H1 (cell line): Measurements from ENCODE around the gene RARRES1. TPM values are rescaled to one million over a fixed set of nuclear protein-coding genes. Genes with fewer than 3 reads are reported as not detected.

Experiments
- CTCF ChIA-PET: fragments of 300-600 bp; sonication (Branson Sonifier 250); formaldehyde crosslinking; loops from one replicate; lab custom pipeline; 2021; ENCODE audit not compliant: partially characterized antibody; lab: Charles Lee
- POLR2A ChIA-PET: fragments of 300-600 bp; sonication (Branson Sonifier 250); formaldehyde crosslinking; loops from one replicate; lab custom pipeline; 2021; ENCODE audit warnings: inconsistent platforms; ENCODE audit not compliant: partially characterized antibody; lab: Charles Lee
- DNase-seq, 2 experiments: peaks; one replicate each; pipeline versions ENCODE4 v3.0.0 to v3.0.0-alpha.2; 2010 to 2022; ENCODE audit warnings: low spot score in 2 of 2, low read depth in 1 of 2, mixed read lengths in 1 of 2
- FAIRE-seq: peaks from 2 replicates; lab custom pipeline; 2011; peaks lifted over from hg19 to GRCh38; lab: Jason Lieb, UNC
- H2AFZ ChIP-seq: 2 replicates; pipeline ENCODE4 v1.8.1; 2012; ENCODE audit warnings: low read length, inconsistent platforms
- H2AK5ac ChIP-seq: 2 replicates; pipeline ENCODE4 v1.6.1; 2013; ENCODE audit warnings: low read depth, low read length
- H2BK120ac ChIP-seq: replicated peaks from 2 replicates; pipeline ENCODE3; 2013; ENCODE audit warnings: low read depth, low read length, inconsistent platforms
- H2BK12ac ChIP-seq: 2 replicates; pipeline ENCODE4 v1.6.1; 2013; ENCODE audit warnings: low read depth, low read length
- H2BK15ac ChIP-seq: 2 replicates; pipeline ENCODE4 v1.6.1; 2013; ENCODE audit warnings: low read length
- H2BK20ac ChIP-seq: 2 replicates; pipeline ENCODE4 v1.6.1; 2013; ENCODE audit warnings: low read length
- H2BK5ac ChIP-seq: 2 replicates; pipeline ENCODE4 v1.6.1; 2013; ENCODE audit warnings: low read depth, low read length
- H3K14ac ChIP-seq: 2 replicates; pipeline ENCODE4 v1.6.1; 2013; ENCODE audit warnings: inconsistent platforms; ENCODE audit not compliant: insufficient read length
- H3K18ac ChIP-seq: 2 replicates; pipeline ENCODE4 v1.6.1; 2013; ENCODE audit warnings: low read length; ENCODE audit errors: extremely low read depth
- H3K23ac ChIP-seq: 2 replicates; pipeline ENCODE4 v1.6.1; 2013; ENCODE audit warnings: inconsistent platforms; ENCODE audit not compliant: insufficient read length
- H3K23me2 ChIP-seq: 2 replicates; pipeline ENCODE4 v1.6.1; 2013; ENCODE audit warnings: low read depth, low read length
- H3K27ac ChIP-seq: 2 replicates; pipeline ENCODE4 v1.6.1; 2011; ENCODE audit warnings: low read depth, low read length, inconsistent platforms
- H3K27me3 ChIP-seq, 4 experiments: replicated peaks in 1 of 4; 1 replicate in 1 of 4; 2 replicates in 3 of 4; pipeline versions ENCODE4 v1.6.1 to v1.8.1; 2011 to 2013; ENCODE audit warnings: low read length in 3 of 4, mild to moderate bottlenecking in 3 of 4, inconsistent platforms in 2 of 4, mixed read lengths in 2 of 4, moderate library complexity in 1 of 4; ENCODE audit not compliant: control insufficient read depth in 3 of 4, insufficient read depth in 3 of 4; ENCODE audit errors: extremely low read depth in 1 of 4
- H3K36me3 ChIP-seq, 4 experiments: 2 replicates each; pipeline versions ENCODE4 v1.6.1 to v1.8.1; 2011 to 2013; ENCODE audit warnings: mild to moderate bottlenecking in 4 of 4, low read length in 3 of 4, moderate library complexity in 2 of 4, control low read depth in 1 of 4, inconsistent platforms in 1 of 4; ENCODE audit not compliant: insufficient read depth in 4 of 4, control insufficient read depth in 2 of 4
- H3K4ac ChIP-seq: replicated peaks from 2 replicates; pipeline ENCODE3; 2013; ENCODE audit warnings: low read length, low read depth, mixed read lengths, inconsistent platforms; ENCODE audit not compliant: insufficient read length
- H3K4me1 ChIP-seq, 4 experiments: replicated peaks in 1 of 4; 1 replicate in 1 of 4; 2 replicates in 3 of 4; pipeline versions ENCODE4 v1.6.1 to v1.8.1; 2011 to 2013; ENCODE audit warnings: low read length in 3 of 4, inconsistent platforms in 2 of 4, mixed read lengths in 1 of 4; ENCODE audit not compliant: insufficient read depth in 4 of 4, control insufficient read depth in 3 of 4
- H3K4me2 ChIP-seq, 2 experiments: 2 replicates each; pipeline versions ENCODE4 v1.6.1 to v1.8.1; 2011 to 2013; ENCODE audit warnings: low read depth in 2 of 2, low read length in 2 of 2, control low read depth in 1 of 2, inconsistent platforms in 1 of 2, mild to moderate bottlenecking in 1 of 2; ENCODE audit not compliant: insufficient read depth in 1 of 2
- H3K4me3 ChIP-seq, 4 experiments: fragments of 200-600, 300-600 bp in 1 of 4; sonication (generic), shearing (Covaris generic), sonication (Bioruptor Twin) in 1 of 4; 2 replicates each; pipeline versions ENCODE4 v1.5.1 to v1.8.1; 2011 to 2016; ENCODE audit warnings: low read length in 4 of 4, low read depth in 3 of 4, control low read depth in 2 of 4, inconsistent platforms in 2 of 4, mild to moderate bottlenecking in 2 of 4, mixed read lengths in 1 of 4, moderate library complexity in 1 of 4; ENCODE audit not compliant: insufficient read depth in 2 of 4; ENCODE audit errors: extremely low read depth in 1 of 4
- H3K56ac ChIP-seq: replicated peaks from 2 replicates; pipeline ENCODE3; 2013; ENCODE audit warnings: low read depth, mild to moderate bottlenecking, mixed read lengths, low read length, inconsistent platforms; ENCODE audit not compliant: insufficient read length
- H3K79me1 ChIP-seq: 2 replicates; pipeline ENCODE4 v1.6.1; 2013; ENCODE audit warnings: low read depth, low read length, control low read depth
- H3K79me2 ChIP-seq, 2 experiments: 2 replicates each; pipeline versions ENCODE4 v1.6.1 to v1.8.1; 2012 to 2013; ENCODE audit warnings: low read length in 2 of 2, mild to moderate bottlenecking in 2 of 2, inconsistent platforms in 1 of 2; ENCODE audit not compliant: insufficient read depth in 2 of 2, control insufficient read depth in 1 of 2
- H3K9ac ChIP-seq, 4 experiments: replicated peaks in 1 of 4; 1 replicate in 1 of 4; 2 replicates in 3 of 4; pipeline versions ENCODE4 v1.6.1 to v1.8.1; 2011 to 2013; ENCODE audit warnings: low read depth in 3 of 4, low read length in 3 of 4, control low read depth in 2 of 4, mild to moderate bottlenecking in 2 of 4, moderate library complexity in 2 of 4, inconsistent platforms in 1 of 4; ENCODE audit errors: extremely low read depth in 1 of 4
- H3K9me3 ChIP-seq, 2 experiments: 2 replicates each; pipeline versions ENCODE4 v1.6.1 to v1.8.1; 2012 to 2013; ENCODE audit warnings: mild to moderate bottlenecking in 2 of 2, moderate library complexity in 2 of 2, control low read depth in 1 of 2, inconsistent platforms in 1 of 2, low read depth in 1 of 2, low read length in 1 of 2, mixed read lengths in 1 of 2; ENCODE audit not compliant: insufficient read depth in 2 of 2
- H4K20me1 ChIP-seq, 2 experiments: replicated peaks in 1 of 2; 2 replicates each; pipeline versions ENCODE3 to v1.8.1; 2011 to 2013; ENCODE audit warnings: inconsistent platforms in 2 of 2, low read length in 2 of 2, mild to moderate bottlenecking in 1 of 2; ENCODE audit not compliant: insufficient read depth in 2 of 2, control insufficient read depth in 1 of 2
- H4K5ac ChIP-seq: 2 replicates; pipeline ENCODE4 v1.6.1; 2013; ENCODE audit warnings: low read length, low read depth, mixed read lengths, inconsistent platforms; ENCODE audit not compliant: insufficient read length
- H4K8ac ChIP-seq: 2 replicates; pipeline ENCODE4 v1.8.0; 2013; ENCODE audit warnings: mild to moderate bottlenecking, moderate library complexity, low read length, inconsistent platforms; ENCODE audit not compliant: insufficient read depth; ENCODE audit errors: extremely low read depth
- H4K91ac ChIP-seq: replicated peaks from 2 replicates; pipeline ENCODE3; 2013; ENCODE audit warnings: low read length, mixed read lengths, inconsistent platforms; ENCODE audit not compliant: insufficient read length
- BACH1 ChIP-seq: IDR thresholded peaks from 2 replicates; pipeline ENCODE4 v1.6.1; 2012; ENCODE audit warnings: low read length, improper control_type of control experiment
- EZH2 ChIP-seq: fragments of 200-600 bp; sonication (generic); IDR thresholded peaks from 2 replicates; pipeline ENCODE4 v1.7.1; 2012; ENCODE audit warnings: low read depth, mild to moderate bottlenecking, moderate library complexity, low read length, inconsistent platforms; ENCODE audit not compliant: severe bottlenecking
- HDAC2 ChIP-seq, 2 experiments: fragments of 300-600 bp in 1 of 2; sonication (generic) in 1 of 2; IDR thresholded peaks; 2 replicates each; pipeline ENCODE4 v1.6.1; 2011 to 2012; ENCODE audit warnings: low read depth in 2 of 2, low read length in 2 of 2, mild to moderate bottlenecking in 2 of 2, moderate library complexity in 2 of 2, borderline replicate concordance in 1 of 2, inconsistent platforms in 1 of 2
- MAX ChIP-seq: IDR thresholded peaks from 2 replicates; pipeline ENCODE4 v1.6.1; 2012; ENCODE audit warnings: inconsistent platforms
- PHF8 ChIP-seq: fragments of 200-600 bp; sonication (generic); conservative IDR thresholded peaks from 2 replicates; pipeline ENCODE4 v1.7.1; 2012; ENCODE audit warnings: low read depth, mild to moderate bottlenecking, inconsistent platforms, low read length, moderate library complexity
- SUZ12 ChIP-seq: fragments of 200-600 bp; sonication (generic); IDR thresholded peaks from 2 replicates; pipeline ENCODE4 v1.6.1; 2012; ENCODE audit warnings: mild to moderate bottlenecking, inconsistent platforms, low read length, moderate library complexity, mixed read lengths
- WGBS, 2 experiments: shearing (Covaris generic) in 1 of 2; methylation state at CpG; one replicate each; pipeline versions ENCODE4 v1.1.6 to v1.1.7; 2013 to 2015; ENCODE audit warnings: low lambda C conversion rate in 2 of 2, mixed read lengths in 2 of 2, inconsistent platforms in 1 of 2, low coverage in 1 of 2, missing lambda C conversion rate in 1 of 2; ENCODE audit not compliant: insufficient replicate concordance in 2 of 2, insufficient coverage in 1 of 2, insufficient read length in 1 of 2; ENCODE audit errors: extremely low coverage in 1 of 2, missing lambda C conversion rate in 1 of 2; 5-methylcytosine and 5-hydroxymethylcytosine counted together
- polyA plus RNA-seq, 7 experiments: library from polyadenylated mRNA; depleted of rRNA in 3 of 7; stranded (reverse) in 5 of 7; unstranded in 2 of 7; fragments of >200 nt in 5 of 7; fragments of 200-250 nt in 2 of 7; gene quantifications; 1 replicate in 5 of 7; 2 replicates in 1 of 7; 4 replicates in 1 of 7; pipeline versions ENCODE4 v1.2.1 to v1.2.3, GENCODE V29; 2011 to 2013; ENCODE audit warnings: missing spikeins in 2 of 7, mixed read lengths in 2 of 7
- total RNA-seq: library from RNA; stranded (reverse); fragmentation: NEBNext Ultra II Directional; extraction: Animal tissue kit (Norgen Biotek cat#: 25700); gene quantifications from 2 replicates; pipeline ENCODE4 v1.2.1, GENCODE V29; 2021
- TF ChIP-seq, protein P1 (sequence below), 3 experiments: IDR thresholded peaks; 1 replicate in 2 of 3; 2 replicates in 1 of 3; pipeline versions ENCODE4 v1.5.1 to v1.6.1; 2011; ENCODE audit warnings: low read length in 3 of 3, mild to moderate bottlenecking in 3 of 3, inconsistent platforms in 2 of 3, low read depth in 1 of 3, moderate library complexity in 1 of 3; ENCODE audit not compliant: insufficient read depth in 1 of 3; ENCODE audit errors: control extremely low read depth in 1 of 3
- TF ChIP-seq, protein P2 (sequence below): IDR thresholded peaks from 2 replicates; pipeline ENCODE4 v1.6.1; 2012; ENCODE audit warnings: low read length, inconsistent platforms

RARRES1 gene
- total and polyA plus RNA-seq, 2 of the 8 experiments (the other 6 are each of a cell fraction or from before 2014, with no cell fraction given), result 0.26 to 0.71 TPM

DNA sequence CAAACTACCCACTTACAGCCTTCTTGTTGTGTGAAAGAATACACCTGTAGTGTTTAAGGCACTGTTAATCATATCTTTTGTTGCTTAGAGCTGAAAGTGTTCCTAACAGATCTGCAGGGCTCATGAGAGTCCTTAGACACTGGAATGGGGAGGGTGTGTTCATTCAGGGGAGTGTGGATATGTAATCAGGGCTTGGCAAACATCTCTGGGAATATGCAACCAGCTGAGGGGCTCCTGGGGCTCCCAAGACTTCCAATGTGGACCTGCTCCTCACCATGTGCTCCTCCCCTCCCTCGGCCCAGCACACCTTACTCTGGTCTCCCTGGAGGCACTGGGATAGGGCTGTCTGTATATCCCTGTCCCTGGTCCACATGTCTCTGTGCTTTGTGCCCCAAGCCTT, 39.3 kb upstream of the RARRES1 start:
- no peak overlapping the region for H2BK15ac ChIP-seq
- 80% methylated on average over 1 of the region's 1 CpG; no CpG with 5 or more reads in 1 of the 2 experiments for WGBS, 2 experiments
- DNase-seq, result no peak
- H3K27me3 ChIP-seq, result no peaks in the 10 kb centered on the region
- no peak overlapping the region for H3K23ac ChIP-seq
- no peak overlapping the region for H4K5ac ChIP-seq
- H3K4me1 ChIP-seq, result peaks cover 3 to 7% (median 7%) of the 10 kb centered on the region in 4 experiments; a peak in 4 of 7 replicates
- H3K23me2 ChIP-seq, result no peaks in the 10 kb centered on the region
- CTCF ChIA-PET, result interaction anchor here (0.6 to 1.5 kb wide), 6 partner anchors 17 to 1225 kb away, joined by 3 to 6 read pairs (median 4); no protein-coding TSS in a partner anchor
- H4K20me1 ChIP-seq, result no peaks in the 10 kb centered on the region
- H2BK20ac ChIP-seq, result no peak overlapping the region
- no peak overlapping the region for H2BK120ac ChIP-seq
- no peak for FAIRE-seq
- H3K36me3 ChIP-seq, result no peaks in the 10 kb centered on the region
- H2BK5ac ChIP-seq, result no peak overlapping the region
- no peaks in the 10 kb centered on the region for H3K9me3 ChIP-seq
- H3K79me1 ChIP-seq, result no peaks in the 10 kb centered on the region
- H3K14ac ChIP-seq, result no peak overlapping the region
- H3K4me3 ChIP-seq, result no peak overlapping the region
- H3K9ac ChIP-seq, result no peak overlapping the region
- H4K91ac ChIP-seq, result no peak overlapping the region
- H3K4ac ChIP-seq, result no peak overlapping the region
- H2AFZ ChIP-seq, result no peak overlapping the region
- H3K18ac ChIP-seq, result no peak overlapping the region
- H2BK12ac ChIP-seq, result no peak overlapping the region
- POLR2A ChIA-PET, result interaction anchor here (0.7 kb wide), 1 partner anchor 623 kb away, joined by 5 read pairs; no protein-coding TSS in a partner anchor
- no peak overlapping the region for H3K56ac ChIP-seq
- H4K8ac ChIP-seq, result no peak overlapping the region
- no peak overlapping the region for H3K4me2 ChIP-seq
- H3K79me2 ChIP-seq, result no peaks in the 10 kb centered on the region
- no peak overlapping the region for H3K27ac ChIP-seq
- no peak overlapping the region for H2AK5ac ChIP-seq
- no peak for TF ChIP-seq HDAC2 (IDR thresholded peaks at IDR 0.05; ENCODE audit: borderline replicate concordance in 1 of 2, low read depth in 2 of 2, low read length in 2 of 2)
- no peak for TF ChIP-seq PHF8
- no peak for TF ChIP-seq SUZ12
- TF ChIP-seq BACH1, result no peak
- TF ChIP-seq EZH2, result no peak
- TF ChIP-seq, protein P1, sequence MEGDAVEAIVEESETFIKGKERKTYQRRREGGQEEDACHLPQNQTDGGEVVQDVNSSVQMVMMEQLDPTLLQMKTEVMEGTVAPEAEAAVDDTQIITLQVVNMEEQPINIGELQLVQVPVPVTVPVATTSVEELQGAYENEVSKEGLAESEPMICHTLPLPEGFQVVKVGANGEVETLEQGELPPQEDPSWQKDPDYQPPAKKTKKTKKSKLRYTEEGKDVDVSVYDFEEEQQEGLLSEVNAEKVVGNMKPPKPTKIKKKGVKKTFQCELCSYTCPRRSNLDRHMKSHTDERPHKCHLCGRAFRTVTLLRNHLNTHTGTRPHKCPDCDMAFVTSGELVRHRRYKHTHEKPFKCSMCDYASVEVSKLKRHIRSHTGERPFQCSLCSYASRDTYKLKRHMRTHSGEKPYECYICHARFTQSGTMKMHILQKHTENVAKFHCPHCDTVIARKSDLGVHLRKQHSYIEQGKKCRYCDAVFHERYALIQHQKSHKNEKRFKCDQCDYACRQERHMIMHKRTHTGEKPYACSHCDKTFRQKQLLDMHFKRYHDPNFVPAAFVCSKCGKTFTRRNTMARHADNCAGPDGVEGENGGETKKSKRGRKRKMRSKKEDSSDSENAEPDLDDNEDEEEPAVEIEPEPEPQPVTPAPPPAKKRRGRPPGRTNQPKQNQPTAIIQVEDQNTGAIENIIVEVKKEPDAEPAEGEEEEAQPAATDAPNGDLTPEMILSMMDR (IDR thresholded peaks at IDR 0.05; ENCODE audit: control extremely low read depth in 1 of 3, insufficient read depth in 1 of 3, low read depth in 1 of 3, low read length in 3 of 3), result no peak
- TF ChIP-seq, protein P2, sequence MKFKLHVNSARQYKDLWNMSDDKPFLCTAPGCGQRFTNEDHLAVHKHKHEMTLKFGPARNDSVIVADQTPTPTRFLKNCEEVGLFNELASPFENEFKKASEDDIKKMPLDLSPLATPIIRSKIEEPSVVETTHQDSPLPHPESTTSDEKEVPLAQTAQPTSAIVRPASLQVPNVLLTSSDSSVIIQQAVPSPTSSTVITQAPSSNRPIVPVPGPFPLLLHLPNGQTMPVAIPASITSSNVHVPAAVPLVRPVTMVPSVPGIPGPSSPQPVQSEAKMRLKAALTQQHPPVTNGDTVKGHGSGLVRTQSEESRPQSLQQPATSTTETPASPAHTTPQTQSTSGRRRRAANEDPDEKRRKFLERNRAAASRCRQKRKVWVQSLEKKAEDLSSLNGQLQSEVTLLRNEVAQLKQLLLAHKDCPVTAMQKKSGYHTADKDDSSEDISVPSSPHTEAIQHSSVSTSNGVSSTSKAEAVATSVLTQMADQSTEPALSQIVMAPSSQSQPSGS, result no peak
- no peak for TF ChIP-seq MAX
